Mononuclear cell (primary cell): Measurements from ENCODE around the gene SVOP. TPM values are rescaled to one million over a fixed set of nuclear protein-coding genes. Genes with fewer than 3 reads are reported as not detected.
"Not testable (repeated sequence)": the region's sequence is repeated elsewhere in the genome, so short reads cannot be mapped to it uniquely, and the experiment has no call there.

Experiments used
- H3K27me3 ChIP-seq: 2 replicates; pipeline ENCODE4 v1.6.0; 2011; ENCODE audit warnings: low read length, control low read depth; ENCODE audit not compliant: insufficient read depth
- H3K4me1 ChIP-seq: 2 replicates; pipeline ENCODE4 v1.5.1; 2011; ENCODE audit warnings: mild to moderate bottlenecking, low read length, control low read depth; ENCODE audit not compliant: insufficient read depth
- H3K4me3 ChIP-seq: 2 replicates; pipeline ENCODE4 v1.5.1; 2011; ENCODE audit warnings: mild to moderate bottlenecking, low read length, moderate library complexity
- H3K9me3 ChIP-seq: 2 replicates; pipeline ENCODE4 v1.5.1; 2011; ENCODE audit warnings: low read depth, mild to moderate bottlenecking, control low read depth, low read length
- total RNA-seq: library from RNA; depleted of rRNA; stranded (reverse); fragments of >200 nt; gene quantifications from one replicate; pipeline ENCODE4 v1.2.3, GENCODE V29; 2012

The SVOP gene
- total RNA-seq, 1 donor, result not detected

GRCh38 chr12:109009766-109010165 is 11.1 kb downstream of the SVOP start:
- no peaks in the 10 kb centered on the region for H3K9me3 ChIP-seq
- H3K4me1 ChIP-seq, result no peaks in the 10 kb centered on the region
- H3K27me3 ChIP-seq, result no peaks in the 10 kb centered on the region
- H3K4me3 ChIP-seq, result no peak overlapping the region

- Histone ChIP-seq H3K4me1 (no peaks in the 10 kb centered on the region), H3K4me3 (no peak overlapping the region), H3K9me3 (no peaks in the 10 kb centered on the region), H3K27me3 (no peaks in the 10 kb centered on the region)
Observed at GRCh38 chr12:109004017-109004416, 16.9 kb downstream of the SVOP start.

GRCh38 chr12:108996320-108996719 is 24.5 kb downstream of the SVOP start:
- Histone ChIP-seq H3K9me3 (no peaks in the 10 kb centered on the region), H3K27me3 (no peaks in the 10 kb centered on the region), H3K4me3 (no peak overlapping the region), H3K4me1 (no peaks in the 10 kb centered on the region)

- no peaks in the 10 kb centered on the region for H3K4me1 ChIP-seq
- no peak overlapping the region for H3K4me3 ChIP-seq
- no peaks in the 10 kb centered on the region for H3K9me3 ChIP-seq
- no peaks in the 10 kb centered on the region for H3K27me3 ChIP-seq
Observed at GRCh38 chr12:108995370-108995992, 25.4 kb downstream of the SVOP start.

- H3K4me3 ChIP-seq, H3K4me1 ChIP-seq, H3K9me3 ChIP-seq, H3K27me3 ChIP-seq: not testable (repeated sequence)
Observed at GRCh38 chr12:108990103-108990502, 30.8 kb downstream of the SVOP start.

GRCh38 chr12:108989376-108989775 is 31.5 kb downstream of the SVOP start:
- H3K4me3 ChIP-seq, result no peak overlapping the region
- no peaks in the 10 kb centered on the region for H3K9me3 ChIP-seq
- H3K27me3 ChIP-seq, result no peaks in the 10 kb centered on the region
- no peaks in the 10 kb centered on the region for H3K4me1 ChIP-seq

- H3K27me3 ChIP-seq, result no peaks in the 10 kb centered on the region
Observed at GRCh38 chr12:108985750-108986149, 35.1 kb downstream of the SVOP start.

GRCh38 chr12:108983227-108983626 is 37.6 kb downstream of the SVOP start:
- no peaks in the 10 kb centered on the region for H3K4me1 ChIP-seq

More at GRCh38 chr12:108985750-108986149, 35.1 kb downstream of the SVOP start:
- Histone ChIP-seq H3K4me1 (no peaks in the 10 kb centered on the region), H3K9me3 (no peaks in the 10 kb centered on the region), H3K4me3 (no peak overlapping the region)

GRCh38 chr12:108982621-108983219 is 38.1 kb downstream of the SVOP start:
- Histone ChIP-seq H3K27me3 (no peaks in the 10 kb centered on the region), H3K4me1 (no peaks in the 10 kb centered on the region), H3K4me3 (no peak overlapping the region), H3K9me3 (no peaks in the 10 kb centered on the region)

More at GRCh38 chr12:108983227-108983626, 37.6 kb downstream of the SVOP start:
- Histone ChIP-seq H3K27me3 (no peaks in the 10 kb centered on the region), H3K4me3 (no peak overlapping the region), H3K9me3 (no peaks in the 10 kb centered on the region)

GRCh38 chr12:108981835-108982234 is 39.0 kb downstream of the SVOP start:
- no peak overlapping the region for H3K4me3 ChIP-seq
- peaks cover 3% of the 10 kb centered on the region for H3K27me3 ChIP-seq
- H3K9me3 ChIP-seq, result no peaks in the 10 kb centered on the region
- no peaks in the 10 kb centered on the region for H3K4me1 ChIP-seq

GRCh38 chr12:108980831-108981618 is 39.8 kb downstream of the SVOP start:
- Histone ChIP-seq H3K4me1 (no peaks in the 10 kb centered on the region), H3K4me3 (no peak overlapping the region), H3K9me3 (no peaks in the 10 kb centered on the region), H3K27me3 (peaks cover 3% of the 10 kb centered on the region)

- H3K9me3 ChIP-seq, result no peaks in the 10 kb centered on the region
- no peak overlapping the region for H3K4me3 ChIP-seq
- H3K4me1 ChIP-seq, result no peaks in the 10 kb centered on the region
- H3K27me3 ChIP-seq, result peaks cover 3% of the 10 kb centered on the region
Observed at GRCh38 chr12:108977360-108977759, 43.5 kb downstream of the SVOP start.

GRCh38 chr12:108975024-108975593 is 45.8 kb downstream of the SVOP start:
- H3K9me3 ChIP-seq, result no peaks in the 10 kb centered on the region
- H3K27me3 ChIP-seq, result peaks cover 3% of the 10 kb centered on the region

GRCh38 chr12:108973629-108974152 is 47.2 kb downstream of the SVOP start:
- H3K4me1 ChIP-seq, result no peaks in the 10 kb centered on the region
- no peaks in the 10 kb centered on the region for H3K9me3 ChIP-seq
- H3K27me3 ChIP-seq, result peaks cover 3% of the 10 kb centered on the region
- no peak overlapping the region for H3K4me3 ChIP-seq

More at GRCh38 chr12:108975024-108975593, 45.8 kb downstream of the SVOP start:
- no peak overlapping the region for H3K4me3 ChIP-seq
- no peaks in the 10 kb centered on the region for H3K4me1 ChIP-seq

GRCh38 chr12:108972358-108972757 is 48.5 kb downstream of the SVOP start:
- H3K4me1 ChIP-seq, result no peaks in the 10 kb centered on the region
- no peak overlapping the region for H3K4me3 ChIP-seq
- no peaks in the 10 kb centered on the region for H3K9me3 ChIP-seq
- peaks cover 2% of the 10 kb centered on the region for H3K27me3 ChIP-seq
